HCT116 (cell line): ENCODE measurements around the gene DOP1A. TPM values are rescaled to one million over a fixed set of nuclear protein-coding genes. Genes with fewer than 3 reads are reported as not detected.

Source experiments
- ATAC-seq: fragments of 200-7000 bp; cut with Tn5 transposase; 2 replicates; pipeline ENCODE4 v1.9.1; 2020; ENCODE audit warnings: mild to moderate bottlenecking, moderate library complexity
- BruUV-seq: library from RNA; stranded (reverse); fragments of 400-500 nt; replicated peaks from 2 replicates; lab custom pipeline; 2021; lab: Mats Ljungman, UMichigan
- CTCF ChIA-PET: fragments of 300-600 bp; sonication (Branson Sonifier 250); formaldehyde crosslinking; loops from one replicate; lab custom pipeline; 2021; ENCODE audit warnings: antibody characterized with exemption; lab: Charles Lee
- POLR2A ChIA-PET: fragments of 300-600, 350-600 bp; sonication (Branson Sonifier 250); formaldehyde crosslinking; loops from one replicate; lab custom pipeline; 2021; ENCODE audit warnings: antibody characterized with exemption; lab: Charles Lee
- RAD21 ChIA-PET, 2 experiments: fragments of 300-600 bp; sonication (Branson Sonifier 250); formaldehyde crosslinking; loops; one replicate each; lab custom pipeline; 2023; ENCODE audit warnings: low total read pairs in 2 of 2; ENCODE audit not compliant: uncharacterized antibody in 2 of 2, unreplicated experiment in 2 of 2, low non-redundant PET in 1 of 2; lab: Charles Lee
- DNase-seq: peaks from one replicate; pipeline ENCODE4 v3.0.0-alpha.2; 2010; ENCODE audit warnings: low read depth, low spot score
- H2AFZ ChIP-seq: fragments of 200-600 bp; shearing (Covaris generic), sonication (generic); 2 replicates; pipeline ENCODE4 v1.6.1; 2017; ENCODE audit warnings: low read depth, mixed run types, mixed read lengths, antibody characterized with exemption, low read length; ENCODE audit not compliant: poor library complexity, severe bottlenecking
- H3K27ac ChIP-seq: 2 replicates; pipeline ENCODE4 v1.5.1; 2012; ENCODE audit warnings: low read depth, low read length
- H3K27me3 ChIP-seq: fragments of 200-600 bp; sonication (generic); 2 replicates; pipeline ENCODE4 v1.6.1; 2016; ENCODE audit warnings: mixed run types, low read length, mixed read lengths; ENCODE audit not compliant: insufficient read depth
- H3K36me3 ChIP-seq, 2 experiments: fragments of 200-500 bp in 1 of 2; fragments of 200-600 bp in 1 of 2; sonication (Bioruptor generic) in 1 of 2; sonication (generic) in 1 of 2; 2 replicates each; pipeline versions ENCODE4 v1.5.1 to v1.6.1; 2014 to 2016; ENCODE audit warnings: low read length in 2 of 2, inconsistent platforms in 1 of 2, mixed read lengths in 1 of 2, mixed run types in 1 of 2; ENCODE audit not compliant: insufficient read depth in 2 of 2, control insufficient read depth in 1 of 2
- H3K4me1 ChIP-seq, 2 experiments: fragments of 200-600 bp in 1 of 2; sonication (generic) in 1 of 2; 2 replicates each; pipeline versions ENCODE4 v1.5.1 to v1.6.1; 2012 to 2017; ENCODE audit warnings: low read length in 2 of 2, inconsistent platforms in 1 of 2, mild to moderate bottlenecking in 1 of 2, mixed read lengths in 1 of 2, mixed run types in 1 of 2, moderate library complexity in 1 of 2; ENCODE audit not compliant: insufficient read depth in 2 of 2, control insufficient read depth in 1 of 2
- H3K4me2 ChIP-seq: fragments of 200-600 bp; sonication (generic); 2 replicates; pipeline ENCODE4 v1.6.1; 2017; ENCODE audit warnings: mixed run types, low read length, mixed read lengths
- H3K4me3 ChIP-seq, 2 experiments: fragments of 200-600 bp in 1 of 2; sonication (generic) in 1 of 2; replicated peaks in 1 of 2; 2 replicates each; pipeline ENCODE4 v1.5.1; 2011 to 2016; ENCODE audit warnings: low read length in 2 of 2, control low read depth in 1 of 2, low read depth in 1 of 2, mild to moderate bottlenecking in 1 of 2, mixed read lengths in 1 of 2, mixed run types in 1 of 2
- H3K79me2 ChIP-seq: fragments of 200-600 bp; sonication (generic); 2 replicates; pipeline ENCODE4 v1.6.1; 2017; ENCODE audit warnings: mild to moderate bottlenecking, mixed run types, low read length, moderate library complexity, mixed read lengths; ENCODE audit not compliant: insufficient read depth
- H3K9ac ChIP-seq: fragments of 200-600 bp; sonication (generic); 2 replicates; pipeline ENCODE4 v1.6.1; 2016; ENCODE audit warnings: low read length, mixed read lengths
- H3K9me2 ChIP-seq: fragments of 200-600 bp; sonication (generic), shearing (Covaris generic); 2 replicates; pipeline ENCODE4 v1.6.1; 2017; ENCODE audit warnings: mixed run types, mild to moderate bottlenecking, moderate library complexity; ENCODE audit not compliant: insufficient read depth
- H3K9me3 ChIP-seq, 2 experiments: fragments of 200-500 bp in 1 of 2; fragments of 200-600 bp in 1 of 2; sonication (Bioruptor generic) in 1 of 2; sonication (generic) in 1 of 2; 2 replicates each; pipeline ENCODE4 v1.6.1; 2014 to 2017; ENCODE audit warnings: low read length in 2 of 2, mixed read lengths in 2 of 2, inconsistent platforms in 1 of 2, low read depth in 1 of 2, mild to moderate bottlenecking in 1 of 2, mixed run types in 1 of 2, moderate library complexity in 1 of 2; ENCODE audit not compliant: control insufficient read depth in 1 of 2, insufficient read depth in 1 of 2
- H4K20me1 ChIP-seq: fragments of 200-600 bp; sonication (generic), shearing (Covaris generic); 2 replicates; pipeline ENCODE4 v1.6.1; 2017; ENCODE audit warnings: mixed run types, mild to moderate bottlenecking, moderate library complexity; ENCODE audit not compliant: insufficient read depth
- CBX3 ChIP-seq: IDR thresholded peaks from 2 replicates; pipeline ENCODE4 v1.6.1; 2012; ENCODE audit warnings: low read depth
- CEBPB ChIP-seq: IDR thresholded peaks from 2 replicates; pipeline ENCODE4 v1.6.1; 2012; ENCODE audit warnings: low read depth
- EGR1 ChIP-seq: IDR thresholded peaks from 2 replicates; pipeline ENCODE4 v1.6.1; 2012; ENCODE audit warnings: low read depth
- ELF1 ChIP-seq: IDR thresholded peaks from 2 replicates; pipeline ENCODE4 v1.6.1; 2012; ENCODE audit warnings: low read depth, borderline replicate concordance
- EZH2 ChIP-seq: fragments of 200-600 bp; sonication (generic); IDR thresholded peaks from 2 replicates; pipeline ENCODE4 v1.6.1; 2017; ENCODE audit warnings: antibody characterized with exemption, mixed run types
- FOSL1 ChIP-seq: IDR thresholded peaks from 2 replicates; pipeline ENCODE4 v1.6.1; 2012; ENCODE audit warnings: low read depth
- JUND ChIP-seq: IDR thresholded peaks from 2 replicates; pipeline ENCODE4 v1.6.1; 2012
- POLR2A ChIP-seq: IDR thresholded peaks from 2 replicates; pipeline ENCODE4 v1.7.0; 2011; ENCODE audit warnings: borderline replicate concordance; ENCODE audit not compliant: insufficient read depth, insufficient read length; ENCODE audit errors: extremely low read depth
- POLR2AphosphoS5 ChIP-seq: IDR thresholded peaks from 2 replicates; pipeline ENCODE4 v1.6.1; 2011; ENCODE audit warnings: mild to moderate bottlenecking, low read depth, low read length, moderate library complexity
- RAD21 ChIP-seq: IDR thresholded peaks from 2 replicates; pipeline ENCODE4 v1.6.1; 2012; ENCODE audit warnings: low read depth, mild to moderate bottlenecking
- SIN3A ChIP-seq: IDR thresholded peaks from 2 replicates; pipeline ENCODE4 v1.6.1; 2012; ENCODE audit warnings: low read depth
- SP1 ChIP-seq: IDR thresholded peaks from 2 replicates; pipeline ENCODE4 v1.6.1; 2012; ENCODE audit warnings: low read depth
- TCF7L2 ChIP-seq: IDR thresholded peaks from 2 replicates; pipeline ENCODE4 v1.7.0; 2011; ENCODE audit warnings: borderline replicate concordance, inconsistent platforms; ENCODE audit not compliant: insufficient read depth, insufficient read length; ENCODE audit errors: extremely low read depth
- YY1 ChIP-seq: IDR thresholded peaks from 2 replicates; pipeline ENCODE4 v1.6.1; 2011; ENCODE audit warnings: low read length, low read depth, moderate library complexity, mild to moderate bottlenecking; ENCODE audit not compliant: insufficient replicate concordance; ENCODE audit errors: extremely low read depth
- ZFX ChIP-seq: fragments of 450-650 bp; IDR thresholded peaks from 2 replicates; pipeline ENCODE4 v1.6.1; 2017
- ZNF274 ChIP-seq: fragments of 200-500 bp; sonication (Bioruptor generic); IDR thresholded peaks from 2 replicates; pipeline ENCODE4 v1.6.1; 2014; ENCODE audit warnings: mild to moderate bottlenecking, low read depth, low read length, inconsistent platforms
- intact Hi-C: fragments of 100-400 bp; cut with micrococcal nuclease; formaldehyde crosslinking; loops from 2 replicates; pipeline ENCODE4 v1.10.0; 2022
- total RNA-seq: library from RNA; stranded (reverse); gene quantifications from one replicate; pipeline ENCODE4 v1.2.1, GENCODE V29; 2021; ENCODE audit not compliant: unreplicated experiment
- TF ChIP-seq, protein P1 (sequence below): IDR thresholded peaks from 2 replicates; pipeline ENCODE4 v1.6.1; 2012
- TF ChIP-seq, protein P2 (sequence below), 3 experiments: fragments of 200-600 bp in 1 of 3; sonication (generic) in 1 of 3; IDR thresholded peaks in 2 of 3; conservative IDR thresholded peaks in 1 of 3; 2 replicates each; pipeline ENCODE4 v1.5.1; 2012 to 2017; ENCODE audit warnings: low read depth in 2 of 3, low read length in 2 of 3, antibody characterized with exemption in 1 of 3, borderline replicate concordance in 1 of 3, control low read depth in 1 of 3, mild to moderate bottlenecking in 1 of 3, mixed read lengths in 1 of 3, mixed run types in 1 of 3, moderate library complexity in 1 of 3; ENCODE audit not compliant: insufficient read depth in 1 of 3

The DOP1A gene
- total RNA-seq, 1 experiment from 2014 or later = 7.1 TPM

DNA sequence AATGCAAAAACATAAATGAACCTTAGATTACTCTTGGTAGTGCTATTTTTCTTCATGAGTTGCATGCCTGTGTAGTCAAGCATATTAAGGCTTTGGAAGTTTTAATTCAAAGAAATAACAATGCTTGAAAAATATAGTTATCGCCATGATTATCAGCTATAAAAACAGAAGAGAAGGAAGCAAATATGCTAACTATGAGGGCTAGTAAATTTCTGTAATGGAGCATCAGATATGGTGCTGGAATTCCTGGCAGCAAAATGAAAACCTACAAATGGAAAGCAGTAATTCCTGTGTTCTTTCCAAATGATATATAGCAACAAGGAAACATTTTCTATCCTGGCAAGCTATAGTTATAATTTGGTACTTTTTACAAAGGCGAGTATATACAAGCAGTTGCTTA, 29.7 kb downstream of the DOP1A start (continued):
- TF ChIP-seq CBX3 = no peak
- no peak for TF ChIP-seq ZFX
- no peak for TF ChIP-seq EGR1
- TF ChIP-seq, protein P1, sequence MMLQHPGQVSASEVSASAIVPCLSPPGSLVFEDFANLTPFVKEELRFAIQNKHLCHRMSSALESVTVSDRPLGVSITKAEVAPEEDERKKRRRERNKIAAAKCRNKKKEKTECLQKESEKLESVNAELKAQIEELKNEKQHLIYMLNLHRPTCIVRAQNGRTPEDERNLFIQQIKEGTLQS = no peak

DNA sequence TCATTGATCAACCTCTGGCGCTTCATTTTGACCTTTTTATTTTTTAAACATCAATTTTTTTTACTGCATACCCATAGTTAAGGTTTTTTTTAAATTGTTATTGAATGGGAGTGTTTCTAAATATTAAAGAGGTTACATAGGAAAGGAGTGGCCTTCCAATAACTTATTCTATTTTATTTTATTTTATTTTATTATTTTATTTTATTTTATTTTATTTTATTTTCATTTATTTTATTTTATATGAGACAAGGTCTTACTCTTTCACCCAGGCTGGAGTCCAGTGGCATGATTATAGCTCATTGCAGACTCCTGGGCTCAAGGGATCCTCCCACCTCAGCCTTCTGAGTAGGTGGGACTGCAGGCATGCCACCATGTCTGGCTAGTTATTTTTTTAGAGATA, 30.2 kb downstream of the DOP1A start:
- ATAC-seq = no peak
- TF ChIP-seq CBX3 (no peak), CEBPB (no peak), EZH2 (no peak), ZNF274 (no peak)
- Histone ChIP-seq H3K27me3 (no peaks in the 10 kb centered on the region), H3K9me3 (no peaks in the 10 kb centered on the region), H3K4me1 (no peaks in the 10 kb centered on the region), H3K9me2 (no peaks in the 10 kb centered on the region), H3K79me2 (no peaks in the 10 kb centered on the region), H2AFZ (no peak overlapping the region), H3K27ac (no peak overlapping the region), H3K9ac (no peak overlapping the region), H3K4me2 (no peak overlapping the region), H4K20me1 (no peaks in the 10 kb centered on the region), H3K4me3 (no peak overlapping the region), H3K36me3 (no peaks in the 10 kb centered on the region)
- no peak for DNase-seq
- POLR2A ChIA-PET = no interaction called here
- intact Hi-C loops = no loop called here
- RAD21 ChIA-PET = no interaction called here
- no TSS peak for BruUV-seq
- CTCF ChIA-PET = no interaction called here

DNA sequence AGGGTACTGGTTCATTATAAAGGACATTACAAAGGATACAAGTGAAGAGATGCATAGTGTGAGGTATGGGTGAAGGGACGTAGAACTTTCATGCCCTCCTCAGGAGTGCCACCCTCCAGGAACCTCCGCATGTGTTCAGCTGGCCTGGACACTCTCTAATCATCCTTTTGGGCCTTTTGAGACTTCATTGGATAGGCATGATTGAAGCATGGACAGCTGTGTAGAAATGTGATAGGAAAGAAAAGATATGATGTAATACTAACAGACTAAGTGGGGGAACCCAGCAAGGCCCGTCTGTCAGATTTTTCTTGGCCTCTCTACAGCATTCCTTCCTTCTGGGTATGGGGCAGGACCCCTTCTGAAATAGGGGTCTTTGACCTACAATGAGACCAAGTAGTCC, 31.1 kb downstream of the DOP1A start:
- Histone ChIP-seq H2AFZ (no peak overlapping the region), H3K4me3 (no peak overlapping the region), H3K27ac (no peak overlapping the region), H3K4me1 (no peaks in the 10 kb centered on the region), H3K27me3 (no peaks in the 10 kb centered on the region), H3K9me3 (no peaks in the 10 kb centered on the region), H3K4me2 (no peak overlapping the region), H3K79me2 (no peaks in the 10 kb centered on the region), H4K20me1 (no peaks in the 10 kb centered on the region), H3K9ac (no peak overlapping the region), H3K9me2 (no peaks in the 10 kb centered on the region), H3K36me3 (no peaks in the 10 kb centered on the region)
- intact Hi-C loops = no loop called here
- ATAC-seq (no peak), DNase-seq (no peak)
- CTCF ChIA-PET = no interaction called here
- POLR2A ChIA-PET = no interaction called here
- BruUV-seq = no TSS peak
- RAD21 ChIA-PET = no interaction called here
- no peak for TF ChIP-seq FOSL1
- TF ChIP-seq JUND = no peak
- TF ChIP-seq, protein P2, sequence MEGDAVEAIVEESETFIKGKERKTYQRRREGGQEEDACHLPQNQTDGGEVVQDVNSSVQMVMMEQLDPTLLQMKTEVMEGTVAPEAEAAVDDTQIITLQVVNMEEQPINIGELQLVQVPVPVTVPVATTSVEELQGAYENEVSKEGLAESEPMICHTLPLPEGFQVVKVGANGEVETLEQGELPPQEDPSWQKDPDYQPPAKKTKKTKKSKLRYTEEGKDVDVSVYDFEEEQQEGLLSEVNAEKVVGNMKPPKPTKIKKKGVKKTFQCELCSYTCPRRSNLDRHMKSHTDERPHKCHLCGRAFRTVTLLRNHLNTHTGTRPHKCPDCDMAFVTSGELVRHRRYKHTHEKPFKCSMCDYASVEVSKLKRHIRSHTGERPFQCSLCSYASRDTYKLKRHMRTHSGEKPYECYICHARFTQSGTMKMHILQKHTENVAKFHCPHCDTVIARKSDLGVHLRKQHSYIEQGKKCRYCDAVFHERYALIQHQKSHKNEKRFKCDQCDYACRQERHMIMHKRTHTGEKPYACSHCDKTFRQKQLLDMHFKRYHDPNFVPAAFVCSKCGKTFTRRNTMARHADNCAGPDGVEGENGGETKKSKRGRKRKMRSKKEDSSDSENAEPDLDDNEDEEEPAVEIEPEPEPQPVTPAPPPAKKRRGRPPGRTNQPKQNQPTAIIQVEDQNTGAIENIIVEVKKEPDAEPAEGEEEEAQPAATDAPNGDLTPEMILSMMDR (IDR thresholded peaks at IDR 0.05 in 2 of 3, conservative IDR thresholded peaks at IDR 0.05 in 1 of 3; ENCODE audit: borderline replicate concordance in 1 of 3, insufficient read depth in 1 of 3, low read depth in 2 of 3, low read length in 2 of 3) = no peak
- TF ChIP-seq, protein P1 = no peak
- no peak for TF ChIP-seq ELF1
- TF ChIP-seq EGR1 = no peak
- no peak for TF ChIP-seq SP1
- no peak for TF ChIP-seq ZNF274
- no peak for TF ChIP-seq POLR2A
- TF ChIP-seq CEBPB = no peak
- no peak for TF ChIP-seq RAD21
- no peak for TF ChIP-seq YY1
- no peak for TF ChIP-seq CBX3
- no peak for TF ChIP-seq SIN3A
- no peak for TF ChIP-seq POLR2AphosphoS5
- no peak for TF ChIP-seq TCF7L2
